Activated naive CD4-positive, alpha-beta T cell treated with anti-CD3 and anti-CD28 coated beads, Interleukin-2, amount 50 U/mL, for 16 hours (primary cell): Measurements from ENCODE around the gene CD93.

ENCODE experiments used
- DNase-seq: peaks from one replicate; pipeline ENCODE4 v3.0.0-alpha.2; 2020

Gene CD93

DNA sequence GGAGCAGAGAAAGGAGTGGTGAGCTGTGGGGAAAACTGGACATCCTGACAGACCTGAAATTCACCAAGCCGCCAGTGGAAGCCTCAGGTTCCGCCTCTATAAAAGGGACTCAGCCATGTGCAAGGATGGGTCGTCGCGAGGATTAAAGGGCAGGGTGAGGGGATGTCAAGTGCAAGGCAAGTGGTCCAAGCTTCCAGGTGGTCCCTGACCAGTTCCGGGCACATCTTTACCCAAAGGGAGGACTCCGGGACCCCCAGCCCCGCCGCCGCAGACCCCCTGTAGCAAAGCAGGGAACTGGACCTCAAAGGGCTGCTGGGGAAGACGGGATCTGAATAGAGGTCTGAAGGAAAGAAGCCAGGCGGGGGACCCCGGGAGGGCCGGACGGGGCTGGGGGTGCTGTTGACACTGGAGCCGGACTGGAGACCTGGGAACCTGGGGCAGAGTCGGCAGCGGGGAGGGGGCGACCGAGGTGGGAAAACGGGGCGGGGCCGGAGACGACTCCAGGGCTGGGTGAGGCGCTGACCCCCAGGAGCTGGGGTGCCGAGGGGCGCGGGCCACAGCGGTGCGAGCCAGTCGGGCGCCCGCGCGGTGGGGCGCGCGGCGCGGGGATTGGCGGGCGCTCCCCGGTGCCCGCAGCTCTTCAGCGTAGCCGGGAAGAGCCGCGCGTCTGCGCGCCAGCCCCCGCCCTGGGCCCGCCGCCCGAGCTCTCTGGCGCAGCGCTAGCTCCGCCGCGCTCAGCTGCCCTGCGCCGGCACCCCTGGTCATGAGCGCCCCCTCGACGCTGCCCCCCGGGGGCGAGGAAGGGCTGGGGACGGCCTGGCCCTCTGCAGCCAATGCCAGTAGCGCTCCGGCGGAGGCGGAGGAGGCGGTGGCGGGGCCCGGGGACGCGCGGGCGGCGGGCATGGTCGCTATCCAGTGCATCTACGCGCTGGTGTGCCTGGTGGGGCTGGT is 51.1 kb downstream of the CD93 start, which contains the start of gene SSTR4:
TSS of gene SSTR4 (plus strand) at position 592 of the 951 bp plus-strand sequence. CDS start at position 764, 172 bp downstream.
- no peak for DNase-seq

- DNase-seq = no peak
These were observed 52.2 kb downstream of the CD93 start for GRCh38 chr20:23033918-23034317.

- DNase-seq = no peak
These were observed 53.4 kb downstream of the CD93 start for GRCh38 chr20:23032750-23033078.

DNA sequence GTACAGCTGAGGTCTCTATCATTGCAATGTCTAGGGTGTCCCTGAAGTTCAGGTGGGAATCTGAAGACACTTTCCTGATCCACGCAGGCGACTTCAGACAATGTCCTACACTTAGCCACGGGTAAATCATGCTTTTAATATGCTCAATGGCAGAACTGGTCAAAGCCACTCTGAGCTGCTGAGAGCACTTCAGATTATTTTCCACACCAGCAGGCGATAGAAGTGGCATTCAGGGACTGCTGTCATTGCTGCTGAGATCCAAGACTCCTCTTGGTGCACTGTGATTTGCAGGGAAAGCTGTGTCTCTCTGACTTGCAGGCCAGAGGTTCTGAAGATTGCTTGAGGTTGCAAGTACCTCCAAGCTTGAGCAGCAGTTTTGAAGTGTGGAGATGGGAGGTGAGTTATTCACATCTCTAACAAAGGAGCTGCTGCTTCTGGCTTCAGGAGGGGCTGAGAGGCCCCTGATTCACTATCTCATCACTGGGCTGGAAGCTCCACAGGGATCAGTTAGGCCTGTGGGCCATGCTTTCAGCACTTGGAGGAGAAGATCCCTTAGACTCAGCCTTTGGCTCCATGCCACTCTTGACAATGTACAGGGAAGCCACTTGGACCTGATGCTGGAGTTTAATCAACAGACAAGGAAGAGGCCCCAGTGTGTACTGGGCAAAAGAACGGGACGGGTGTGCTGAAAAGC is 53.9 kb downstream of the CD93 start:
- DNase-seq = no peak

- no peak for DNase-seq
These were observed 54.8 kb downstream of the CD93 start for GRCh38 chr20:23031346-23031745.
